GM21515 (cell line): ENCODE results near the gene BCDIN3D.
"Not testable (repeated sequence)": the region's sequence is repeated elsewhere in the genome, so short reads cannot be mapped to it uniquely, and the experiment has no call there.

Source experiments
- ATAC-seq: cut with Tn5 transposase; IDR thresholded peaks from one replicate; pipeline ENCODE4 v1.9.1; 2021; ENCODE audit not compliant: unreplicated experiment

The BCDIN3D gene

DNA sequence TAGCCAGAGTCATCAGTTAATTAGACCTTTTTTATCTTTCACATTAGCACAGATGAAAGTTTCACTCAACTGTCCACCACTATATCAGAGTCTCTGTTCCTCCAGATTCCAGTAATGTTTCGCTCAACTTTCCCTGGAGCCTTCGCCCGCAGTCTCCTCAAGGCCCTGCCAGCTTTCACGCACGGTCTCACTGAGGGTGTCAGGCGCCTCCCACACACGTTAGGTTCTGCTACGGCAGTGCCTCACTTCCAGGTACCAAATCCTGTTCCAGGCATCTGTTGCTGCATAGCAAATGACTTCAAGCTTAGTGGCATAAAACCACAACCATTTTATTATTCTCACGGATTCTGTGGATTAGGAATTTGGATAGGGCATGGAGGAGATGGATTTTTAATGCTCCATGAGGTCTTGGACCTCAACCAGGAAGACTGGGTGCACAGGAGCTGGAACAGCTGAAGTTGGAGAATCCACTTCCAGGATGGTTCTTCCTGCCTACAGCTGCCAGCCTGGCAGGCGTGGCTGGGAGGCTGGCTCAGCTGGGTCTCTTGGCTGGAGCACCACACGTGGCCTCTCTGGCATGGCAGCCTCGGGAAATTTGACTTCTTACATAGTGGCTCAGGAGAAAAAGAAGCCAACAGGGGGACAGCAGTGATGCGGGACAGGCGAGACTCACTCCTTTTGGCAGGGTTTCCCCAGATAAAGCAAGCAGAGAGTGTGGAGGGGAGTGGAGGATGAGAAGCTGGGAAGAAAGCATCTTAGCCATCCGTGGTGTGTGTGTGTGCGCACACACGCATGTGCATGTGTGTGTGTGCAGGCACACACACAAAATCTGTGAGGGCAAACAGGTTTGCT lies 21.3 kb upstream of the BCDIN3D start:
- no peak for ATAC-seq

DNA sequence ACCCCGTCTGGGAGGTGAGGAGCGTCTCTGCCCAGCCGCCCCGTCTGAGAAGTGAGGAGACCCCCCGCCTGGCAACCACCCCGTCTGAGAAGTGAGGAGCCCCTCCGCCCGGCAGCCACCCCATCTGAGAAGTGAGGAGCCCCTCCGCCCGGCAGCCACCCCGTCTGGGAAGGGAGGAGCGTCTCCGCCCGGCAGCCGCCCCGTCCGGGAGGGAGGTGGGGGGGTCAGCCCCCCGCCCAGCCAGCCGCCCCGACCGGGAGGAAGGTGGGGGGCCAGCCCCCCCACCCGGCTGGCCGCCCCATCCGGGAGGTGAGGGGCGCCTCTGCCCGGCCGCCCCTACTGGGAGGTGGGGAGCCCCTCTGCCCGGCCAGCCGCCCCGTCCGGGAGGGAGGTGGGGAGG lies 18.0 kb upstream of the BCDIN3D start:
- ATAC-seq = not testable (repeated sequence)

DNA sequence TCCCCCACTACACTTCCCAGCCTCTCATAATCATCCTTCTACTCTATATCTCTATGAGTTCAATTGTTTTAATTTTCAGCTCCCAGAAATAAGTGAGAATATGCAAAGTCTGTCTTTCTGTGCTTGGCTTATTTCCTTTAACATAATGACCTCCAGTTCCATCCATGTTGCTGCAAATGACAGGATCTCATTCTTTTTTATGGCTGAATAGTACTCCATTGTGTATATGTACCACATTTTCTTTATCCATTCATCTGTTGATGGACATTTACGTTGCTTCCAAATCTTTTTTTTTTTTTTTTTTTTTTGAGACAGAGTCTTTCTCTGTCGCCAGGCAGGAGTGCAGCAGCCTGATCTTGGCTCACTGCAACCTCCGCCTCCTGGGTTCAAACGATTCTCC lies 13.0 kb upstream of the BCDIN3D start:
- ATAC-seq = not testable (repeated sequence)

DNA sequence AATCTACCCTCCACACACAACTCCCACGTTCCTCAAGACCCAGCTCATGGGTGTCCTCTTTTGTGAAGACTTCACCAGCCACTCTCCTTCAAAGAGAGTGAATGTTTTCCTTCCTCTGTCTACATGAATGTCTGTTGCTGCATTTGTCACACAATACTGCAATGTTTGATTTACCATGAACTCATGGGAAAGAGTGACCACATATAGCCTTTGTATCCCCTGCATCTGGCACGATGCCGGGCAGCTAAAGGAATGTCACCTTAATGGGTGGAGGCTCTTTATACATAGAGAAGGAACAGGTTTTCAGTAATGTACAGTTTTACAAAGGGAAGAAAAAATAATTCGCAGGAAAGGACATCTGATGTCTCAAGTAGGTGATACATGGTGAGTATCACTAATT lies 12.1 kb upstream of the BCDIN3D start:
- no peak for ATAC-seq

DNA sequence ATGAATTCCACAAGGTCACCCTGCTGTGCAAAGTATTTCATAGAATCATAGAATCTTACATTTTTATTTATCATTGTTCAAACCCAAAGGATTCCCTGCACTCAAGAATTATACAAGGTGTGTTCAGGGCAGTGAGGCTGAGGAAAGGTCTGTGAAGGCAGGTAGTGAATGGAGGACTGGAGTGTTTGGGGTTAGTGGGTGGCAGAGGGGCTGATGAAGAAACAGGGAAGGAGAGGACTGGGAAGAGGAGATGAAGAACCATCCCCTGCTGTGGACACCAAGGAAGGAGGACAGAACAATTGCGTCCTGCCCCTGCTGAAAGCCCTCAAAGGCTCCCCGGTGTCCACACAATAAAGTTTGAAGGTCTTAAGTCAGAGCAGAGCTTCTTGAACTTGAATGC lies 10.8 kb upstream of the BCDIN3D start:
- ATAC-seq = no peak

DNA sequence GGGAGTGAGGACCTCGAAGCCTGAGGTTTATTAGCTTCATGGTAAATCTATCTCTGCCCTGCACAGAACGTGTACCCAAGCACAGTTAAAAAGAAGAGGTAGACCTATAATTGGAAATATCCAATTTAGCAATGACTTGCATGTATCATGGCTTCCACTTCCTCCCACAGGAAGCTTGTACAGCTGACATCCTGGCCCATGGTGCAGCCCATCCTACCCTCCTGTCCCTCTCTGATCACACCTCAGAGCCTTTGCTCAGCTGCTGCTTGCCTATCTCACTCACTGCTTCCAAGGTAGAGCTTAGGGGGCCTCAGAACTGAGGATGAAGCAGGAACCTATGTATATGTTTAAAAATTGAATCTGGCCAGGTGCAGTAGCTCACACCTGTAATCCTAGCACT lies 4.3 kb upstream of the BCDIN3D start:
- ATAC-seq = no peak

DNA sequence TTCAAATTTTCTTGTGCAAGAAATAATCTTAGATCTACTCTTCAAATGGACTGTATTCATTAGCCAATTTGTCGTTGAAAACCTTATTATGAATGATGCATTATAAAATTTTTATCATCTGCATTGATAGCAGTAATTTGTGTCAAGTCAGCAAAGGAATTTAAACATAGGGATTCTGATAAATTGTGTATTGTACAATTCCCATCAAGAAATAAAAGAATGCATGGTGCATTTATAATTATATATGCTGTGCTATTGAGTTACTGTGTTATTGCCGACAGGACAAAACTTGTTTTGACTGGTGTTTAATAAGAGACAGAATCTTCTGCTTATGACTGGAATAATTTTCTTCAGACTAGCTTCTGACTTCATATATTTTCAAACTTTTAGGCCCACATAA lies 3.1 kb upstream of the BCDIN3D start:
- no peak for ATAC-seq

DNA sequence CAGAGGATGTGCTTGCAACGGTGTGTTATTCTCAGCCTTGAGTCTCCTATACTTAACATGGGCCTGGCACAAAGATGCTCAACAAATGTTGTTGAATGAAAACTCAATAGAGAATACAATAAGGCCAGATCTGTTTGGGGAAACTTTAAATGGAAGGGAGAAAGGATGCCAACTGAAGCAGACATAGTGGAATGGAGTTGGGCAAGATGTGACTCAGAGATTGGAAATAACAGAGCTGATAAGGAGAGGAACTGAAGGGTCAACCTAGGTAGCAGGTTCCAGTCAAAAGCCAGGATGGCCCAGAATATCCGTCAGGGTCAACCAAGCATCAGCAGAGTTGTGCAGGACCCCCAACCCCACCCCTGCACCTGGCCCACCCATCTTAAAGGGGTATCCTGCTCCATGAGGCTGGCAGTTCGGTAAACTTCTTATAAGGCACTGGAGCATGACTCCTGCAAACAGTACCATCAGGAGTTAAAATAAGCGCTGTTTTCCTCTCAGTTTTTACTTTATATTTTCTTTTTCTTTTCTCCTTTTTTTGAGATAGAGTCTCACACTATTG lies 1.1 kb upstream of the BCDIN3D start:
- no peak for ATAC-seq

DNA sequence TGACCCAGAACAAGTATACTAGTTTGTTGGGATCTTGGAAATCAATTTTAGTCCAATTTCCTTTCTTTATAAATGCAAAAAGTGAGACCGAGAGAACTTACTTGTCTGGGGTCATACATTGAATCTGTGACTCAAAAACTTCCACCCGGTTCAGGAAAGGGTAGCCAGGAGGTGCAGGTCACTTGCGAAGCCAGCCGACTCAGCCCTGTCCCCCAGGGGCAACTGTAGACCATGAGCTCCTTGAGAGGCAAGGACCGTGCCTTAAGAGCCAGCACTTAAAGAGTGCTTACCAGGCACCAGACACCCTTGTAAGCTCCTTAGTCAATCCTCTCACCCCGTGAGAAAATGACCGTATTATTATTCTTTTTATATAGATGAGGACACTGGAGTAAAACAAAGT lies 505 bp upstream of the BCDIN3D start:
- no peak for ATAC-seq

DNA sequence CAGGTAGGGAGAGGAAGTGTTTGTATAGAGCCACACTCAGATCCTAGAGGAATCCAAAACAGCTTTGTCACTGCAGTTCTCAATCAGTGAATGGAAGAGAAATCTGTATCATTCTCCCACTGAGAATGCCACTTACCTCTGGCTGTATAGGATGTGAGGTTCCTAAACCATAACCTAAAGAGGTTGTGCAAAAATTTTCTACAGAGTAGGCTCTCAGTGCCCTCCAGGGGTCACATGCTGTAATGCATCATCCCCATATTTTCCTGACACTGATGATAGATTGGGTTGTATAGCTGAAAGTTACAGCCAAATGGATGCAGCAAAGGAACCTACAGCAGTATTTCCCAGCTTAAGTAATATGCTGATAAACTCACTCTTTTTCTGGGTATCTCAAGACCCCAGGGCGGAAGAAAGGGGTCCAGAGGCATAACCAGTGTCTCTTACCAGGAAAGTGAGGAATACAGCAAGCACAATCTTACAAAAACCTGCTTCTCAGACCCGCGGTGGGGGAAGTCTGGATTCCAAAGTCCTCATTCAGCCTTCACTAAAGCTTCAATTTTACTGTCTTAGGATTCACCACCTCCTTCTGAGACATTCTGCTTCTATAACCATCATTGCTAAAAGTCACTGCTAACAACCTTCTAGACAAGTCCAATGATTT lies 3.8 kb downstream of the BCDIN3D start:
- ATAC-seq = no peak

DNA sequence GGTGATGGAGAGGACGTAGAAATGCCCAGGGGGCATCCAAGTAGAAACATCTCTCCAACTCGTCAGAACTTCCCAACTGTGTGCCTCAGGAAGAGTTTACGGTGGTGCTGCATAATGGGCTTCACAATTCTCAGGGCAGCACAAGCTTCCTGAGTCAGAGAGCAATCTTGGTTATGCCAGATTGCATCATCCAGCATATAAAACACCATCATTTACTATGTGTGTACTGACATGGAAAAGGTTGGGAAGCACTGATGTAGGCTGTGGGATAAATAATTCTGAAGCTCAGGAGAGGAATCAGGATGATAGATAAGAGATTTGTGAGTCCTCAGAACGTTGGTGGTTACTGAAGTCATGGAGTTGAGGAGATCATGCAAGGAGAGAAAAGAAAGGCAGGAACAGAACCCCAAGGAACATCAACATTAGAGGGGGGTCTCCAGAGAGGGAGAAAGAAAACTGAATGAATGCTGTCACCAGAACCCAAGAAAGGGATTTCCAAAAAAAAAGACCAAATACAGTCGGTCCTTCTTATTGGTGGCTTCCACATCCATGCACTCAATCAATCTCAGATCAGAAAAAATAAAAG lies 10.0 kb downstream of the BCDIN3D start:
- ATAC-seq = no peak

DNA sequence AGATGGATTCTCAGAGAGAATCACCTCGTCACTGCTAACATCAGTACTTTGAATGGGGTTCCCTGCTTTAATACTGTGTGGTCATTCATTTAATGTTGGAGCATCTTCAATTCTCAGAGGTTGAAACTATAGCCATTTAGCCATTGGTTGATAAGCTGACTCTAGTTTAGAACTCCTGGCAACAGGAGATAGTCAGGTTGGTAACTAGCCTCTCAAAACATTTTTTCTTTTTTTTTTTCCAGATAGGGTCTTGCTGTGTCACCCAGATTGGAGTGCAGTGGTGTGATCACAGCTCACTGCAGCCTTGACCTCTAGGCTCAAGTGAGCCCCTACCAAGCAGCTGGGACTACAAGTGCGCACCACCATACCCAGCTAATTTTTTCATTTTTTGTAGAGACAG lies 11.2 kb downstream of the BCDIN3D start:
- no peak for ATAC-seq

DNA sequence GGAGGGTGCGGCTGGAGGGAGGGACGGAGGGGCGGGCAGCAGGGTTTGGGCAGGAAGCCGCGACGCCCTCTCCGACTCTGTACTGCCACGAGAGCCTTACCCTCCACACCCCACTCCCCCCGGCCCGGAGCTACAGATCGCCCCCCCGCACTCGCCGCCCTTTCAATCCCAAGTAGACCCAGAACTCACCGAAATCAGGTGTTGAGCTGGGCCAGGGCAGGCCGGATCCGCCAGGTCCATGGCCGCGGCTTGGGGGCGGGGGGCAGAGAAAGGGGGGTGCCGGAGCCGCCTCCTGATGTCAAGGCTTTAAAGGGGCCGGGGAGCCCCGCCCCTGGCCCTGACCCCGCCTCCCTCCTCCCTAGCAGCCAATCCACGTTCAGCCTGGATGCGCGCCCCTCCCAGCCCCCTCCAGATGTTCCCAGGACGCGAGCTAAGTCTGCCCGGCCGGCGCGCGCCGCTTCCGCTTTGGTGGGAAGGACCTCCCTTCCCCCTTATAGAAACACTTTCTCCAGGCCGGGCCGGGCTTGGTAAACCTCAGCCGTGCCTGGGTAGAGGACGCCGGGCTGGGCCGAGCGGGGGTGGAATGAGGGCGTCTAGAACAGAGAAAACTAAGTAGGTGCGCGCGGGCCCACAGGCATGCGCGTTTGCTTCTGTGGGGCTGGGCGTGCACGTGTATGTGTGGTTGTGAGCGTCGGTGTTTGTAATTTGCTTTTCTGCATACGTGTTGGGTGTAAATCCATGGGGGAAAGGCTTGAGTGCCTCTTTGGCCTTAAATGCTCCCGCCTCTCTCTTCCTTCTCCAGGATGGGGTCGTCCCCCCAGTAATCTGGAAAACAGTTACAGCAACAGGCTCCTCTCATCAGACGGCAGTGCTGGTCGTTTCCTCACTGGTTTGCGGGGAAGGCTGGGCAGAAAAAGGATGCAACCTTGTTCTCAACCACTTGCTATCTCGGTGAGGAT lies 14.5 kb downstream of the BCDIN3D start, which contains the start of gene NCKAP5L:
Gene NCKAP5L (minus strand): TSS at position 281 of the 959 bp plus-strand sequence. CDS start 24,369 bp downstream, outside the sequence.
- peak; percentile 84 for ATAC-seq

DNA sequence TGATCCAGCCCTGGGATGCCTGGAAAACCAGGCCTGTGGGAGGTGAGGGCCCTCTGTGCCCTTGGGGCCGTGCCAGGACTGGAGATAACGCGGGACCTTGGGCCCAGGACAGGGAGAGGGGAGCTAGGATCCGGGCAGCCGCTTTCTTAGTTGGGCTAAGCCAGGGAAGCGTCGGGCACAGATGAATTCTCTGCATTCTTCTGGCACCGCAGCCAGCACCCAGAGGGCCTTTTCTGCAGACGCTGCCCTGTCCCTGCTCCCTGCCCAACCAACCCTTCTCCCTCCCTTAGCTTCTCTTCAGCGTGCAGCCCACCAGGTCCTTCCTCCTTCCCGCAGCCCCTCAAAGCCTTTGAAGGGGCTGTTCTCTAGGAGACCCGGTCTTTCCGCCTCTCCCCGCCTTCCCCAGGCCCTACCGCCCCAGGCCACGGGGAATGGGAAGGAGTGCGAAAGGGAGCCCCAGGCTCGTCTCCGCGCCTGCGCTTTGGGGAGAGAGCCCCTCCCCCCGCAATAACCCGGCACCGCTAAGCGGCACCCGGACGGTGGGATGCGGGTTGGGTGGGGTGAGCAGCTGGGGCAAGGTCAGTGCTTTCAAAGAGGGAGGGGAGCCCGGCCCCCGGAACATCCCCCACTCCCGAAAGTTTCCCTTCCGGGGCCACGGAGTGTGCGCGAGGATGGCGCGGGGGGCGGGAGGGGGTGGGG lies 15.4 kb downstream of the BCDIN3D start:
- ATAC-seq = peak; percentile 18

DNA sequence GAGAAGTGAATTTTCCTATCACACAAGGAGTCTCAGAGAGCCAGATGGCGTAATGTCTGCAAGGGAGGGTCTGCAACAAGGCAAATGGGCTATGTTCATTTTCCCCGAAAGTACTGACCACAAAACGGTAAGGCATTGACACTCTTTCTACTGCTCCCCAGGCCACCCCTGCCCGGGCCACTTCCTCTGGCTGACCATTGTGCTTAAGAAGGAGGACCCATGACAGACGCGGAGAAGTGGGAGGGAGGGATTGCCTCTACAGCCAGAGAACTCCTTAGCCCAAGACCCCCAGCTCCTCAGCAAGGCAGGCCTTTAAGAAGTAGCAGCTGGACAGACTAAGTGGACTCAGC lies 15.9 kb downstream of the BCDIN3D start:
- no peak for ATAC-seq

DNA sequence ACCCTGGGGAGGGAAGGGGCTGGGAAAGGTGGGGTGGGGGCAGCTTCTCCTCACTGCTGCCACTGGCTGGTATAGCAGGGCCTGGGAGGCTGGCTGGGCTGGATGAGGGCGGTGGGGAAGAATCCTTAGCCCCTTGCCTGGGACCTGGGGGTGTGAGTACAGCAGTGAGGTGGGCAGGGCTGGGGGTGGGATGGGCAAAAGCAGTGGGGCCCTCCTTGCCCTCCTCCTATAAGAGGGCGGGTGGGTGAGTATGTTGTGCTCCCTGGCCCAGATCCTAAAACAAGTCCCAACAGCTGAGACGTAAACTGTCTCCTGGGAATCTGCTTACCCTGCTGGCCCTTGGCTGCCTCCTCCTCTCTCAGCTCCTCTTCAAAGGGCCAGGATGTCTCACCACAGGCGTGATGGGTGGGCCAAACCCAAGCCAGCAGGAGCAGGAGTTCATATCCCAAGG lies 16.9 kb downstream of the BCDIN3D start:
- no peak for ATAC-seq

DNA sequence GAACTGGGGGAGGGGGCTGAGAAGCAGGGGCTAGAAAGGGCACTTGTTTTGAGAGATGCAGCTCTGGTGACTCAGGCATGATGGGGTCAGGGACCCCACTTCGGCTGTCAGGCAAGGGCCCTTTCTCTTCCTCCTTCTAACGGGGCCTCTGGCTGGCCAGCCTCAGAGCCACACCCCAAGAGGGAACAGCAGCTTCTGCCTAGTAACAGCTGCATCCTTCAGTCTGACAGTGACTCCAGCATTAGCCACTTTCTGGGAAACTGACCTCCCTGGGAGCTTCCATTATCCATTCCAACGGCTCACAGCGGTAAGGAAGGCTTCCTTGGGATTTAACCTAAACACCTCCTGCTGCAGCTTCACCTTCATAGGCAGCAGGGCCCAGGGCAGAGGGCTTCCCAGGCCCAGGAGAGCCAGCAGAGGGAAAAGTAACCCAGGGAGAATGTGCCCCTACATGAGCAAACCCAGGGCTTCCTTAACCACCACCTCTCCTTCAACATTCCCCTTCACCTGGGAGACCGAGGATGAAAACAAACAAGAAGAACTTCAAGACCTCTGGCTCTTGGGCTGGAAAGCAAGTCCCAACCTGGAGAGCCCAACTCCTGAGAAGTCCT lies 17.4 kb downstream of the BCDIN3D start:
- no peak for ATAC-seq

DNA sequence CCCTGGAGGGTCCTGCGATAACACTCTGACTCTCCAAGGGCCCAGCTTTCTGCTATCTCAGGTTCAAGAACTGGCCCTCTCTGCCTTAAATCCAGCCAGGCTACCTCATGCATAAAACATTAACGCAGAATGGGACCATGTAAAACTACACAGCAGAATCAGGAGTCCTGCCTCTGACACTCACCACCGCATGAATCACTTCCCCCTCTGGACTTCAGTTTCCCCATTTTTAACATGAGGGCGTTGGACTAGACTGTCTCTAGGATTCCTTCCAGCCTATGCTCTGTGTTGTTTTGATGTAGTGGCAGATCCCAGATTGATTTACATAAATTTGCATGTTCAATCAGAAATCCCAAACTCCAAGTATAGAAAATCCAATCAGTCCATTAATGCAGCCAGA lies 18.0 kb downstream of the BCDIN3D start:
- no peak for ATAC-seq

DNA sequence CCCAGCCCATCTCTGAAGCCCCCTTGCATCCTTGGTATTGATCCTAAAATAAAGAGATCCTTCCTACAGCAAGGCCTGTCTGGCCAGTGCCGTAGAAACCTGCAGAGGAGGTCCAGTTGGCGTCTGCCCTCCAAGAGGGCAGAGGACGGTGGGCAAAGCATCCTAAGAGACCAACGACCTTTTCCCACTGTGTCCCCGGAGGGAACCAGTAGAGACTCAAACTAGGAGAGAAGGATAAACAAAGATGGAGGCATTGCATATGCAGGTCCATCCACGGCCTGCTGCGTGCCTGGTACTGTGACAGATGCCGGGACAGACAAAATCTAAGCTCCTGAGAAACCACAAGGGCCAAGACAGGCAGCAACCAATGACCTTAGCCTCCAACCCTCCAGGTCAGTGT lies 18.5 kb downstream of the BCDIN3D start:
- no peak for ATAC-seq

DNA sequence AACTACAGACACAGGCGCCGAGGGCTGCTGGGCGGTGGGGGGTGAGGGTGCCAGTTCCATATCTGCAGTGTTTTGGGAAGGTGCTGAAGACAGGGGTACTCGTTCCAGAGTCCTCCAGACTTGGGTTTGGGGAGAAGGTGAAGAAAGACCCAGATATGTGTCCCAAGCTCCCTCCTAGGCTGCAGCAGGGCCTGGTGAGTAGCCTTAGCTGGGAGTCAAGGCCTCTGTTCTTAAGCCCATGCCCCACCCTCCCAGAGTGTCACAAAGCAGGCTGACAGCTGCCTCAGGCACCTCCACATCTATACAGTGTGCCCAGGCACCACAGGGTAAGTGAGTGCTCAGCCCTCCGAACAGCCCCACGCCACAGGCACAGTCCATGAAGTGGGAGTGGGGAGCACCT lies 19.0 kb downstream of the BCDIN3D start:
- no peak for ATAC-seq
